ENCODE measurements around the gene STARD10.
"Not testable (repeated sequence)": the region's sequence is repeated elsewhere in the genome, so short reads cannot be mapped to it uniquely, and the experiment has no call there.

DNA sequence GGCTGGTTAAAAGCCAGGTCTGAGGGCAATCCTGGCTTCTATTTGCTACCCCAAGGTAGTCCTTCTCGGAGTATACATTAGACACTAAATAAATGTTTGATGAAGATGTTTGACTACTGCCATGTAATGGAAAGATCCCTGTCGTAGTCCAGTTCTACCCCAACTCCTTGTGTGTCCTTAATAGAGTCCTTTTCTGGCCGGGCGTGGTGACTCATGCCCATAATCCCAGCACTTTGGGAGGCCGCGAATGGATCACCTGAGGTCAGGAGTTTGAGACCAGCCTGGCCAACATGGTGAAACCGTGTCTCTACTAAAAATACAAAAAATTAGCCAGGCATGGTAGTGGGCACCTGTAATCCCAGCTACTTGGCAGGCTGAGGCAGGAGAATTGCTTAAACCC, 2.6 kb downstream of the STARD10 start:
- not testable (repeated sequence) for TF ChIP-seq RXRA (IDR thresholded peaks at IDR 0.05); SP1 (IDR thresholded peaks at IDR 0.05); RAD21 (IDR thresholded peaks at IDR 0.05); JUND (IDR thresholded peaks at IDR 0.05); YY1 (IDR thresholded peaks at IDR 0.05); TAF1 (conservative IDR thresholded peaks at IDR 0.05); FOXA1 (IDR thresholded peaks at IDR 0.05); HNF4G (IDR thresholded peaks at IDR 0.05)
- TF ChIP-seq, protein P1, sequence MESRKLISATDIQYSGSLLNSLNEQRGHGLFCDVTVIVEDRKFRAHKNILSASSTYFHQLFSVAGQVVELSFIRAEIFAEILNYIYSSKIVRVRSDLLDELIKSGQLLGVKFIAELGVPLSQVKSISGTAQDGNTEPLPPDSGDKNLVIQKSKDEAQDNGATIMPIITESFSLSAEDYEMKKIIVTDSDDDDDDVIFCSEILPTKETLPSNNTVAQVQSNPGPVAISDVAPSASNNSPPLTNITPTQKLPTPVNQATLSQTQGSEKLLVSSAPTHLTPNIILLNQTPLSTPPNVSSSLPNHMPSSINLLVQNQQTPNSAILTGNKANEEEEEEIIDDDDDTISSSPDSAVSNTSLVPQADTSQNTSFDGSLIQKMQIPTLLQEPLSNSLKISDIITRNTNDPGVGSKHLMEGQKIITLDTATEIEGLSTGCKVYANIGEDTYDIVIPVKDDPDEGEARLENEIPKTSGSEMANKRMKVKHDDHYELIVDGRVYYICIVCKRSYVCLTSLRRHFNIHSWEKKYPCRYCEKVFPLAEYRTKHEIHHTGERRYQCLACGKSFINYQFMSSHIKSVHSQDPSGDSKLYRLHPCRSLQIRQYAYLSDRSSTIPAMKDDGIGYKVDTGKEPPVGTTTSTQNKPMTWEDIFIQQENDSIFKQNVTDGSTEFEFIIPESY (IDR thresholded peaks at IDR 0.05), result not testable (repeated sequence)
- TF ChIP-seq, protein P2, sequence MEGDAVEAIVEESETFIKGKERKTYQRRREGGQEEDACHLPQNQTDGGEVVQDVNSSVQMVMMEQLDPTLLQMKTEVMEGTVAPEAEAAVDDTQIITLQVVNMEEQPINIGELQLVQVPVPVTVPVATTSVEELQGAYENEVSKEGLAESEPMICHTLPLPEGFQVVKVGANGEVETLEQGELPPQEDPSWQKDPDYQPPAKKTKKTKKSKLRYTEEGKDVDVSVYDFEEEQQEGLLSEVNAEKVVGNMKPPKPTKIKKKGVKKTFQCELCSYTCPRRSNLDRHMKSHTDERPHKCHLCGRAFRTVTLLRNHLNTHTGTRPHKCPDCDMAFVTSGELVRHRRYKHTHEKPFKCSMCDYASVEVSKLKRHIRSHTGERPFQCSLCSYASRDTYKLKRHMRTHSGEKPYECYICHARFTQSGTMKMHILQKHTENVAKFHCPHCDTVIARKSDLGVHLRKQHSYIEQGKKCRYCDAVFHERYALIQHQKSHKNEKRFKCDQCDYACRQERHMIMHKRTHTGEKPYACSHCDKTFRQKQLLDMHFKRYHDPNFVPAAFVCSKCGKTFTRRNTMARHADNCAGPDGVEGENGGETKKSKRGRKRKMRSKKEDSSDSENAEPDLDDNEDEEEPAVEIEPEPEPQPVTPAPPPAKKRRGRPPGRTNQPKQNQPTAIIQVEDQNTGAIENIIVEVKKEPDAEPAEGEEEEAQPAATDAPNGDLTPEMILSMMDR (IDR thresholded peaks at IDR 0.05; ENCODE audit: low read depth, low read length, missing input control), result not testable (repeated sequence)
- TF ChIP-seq, protein P3, sequence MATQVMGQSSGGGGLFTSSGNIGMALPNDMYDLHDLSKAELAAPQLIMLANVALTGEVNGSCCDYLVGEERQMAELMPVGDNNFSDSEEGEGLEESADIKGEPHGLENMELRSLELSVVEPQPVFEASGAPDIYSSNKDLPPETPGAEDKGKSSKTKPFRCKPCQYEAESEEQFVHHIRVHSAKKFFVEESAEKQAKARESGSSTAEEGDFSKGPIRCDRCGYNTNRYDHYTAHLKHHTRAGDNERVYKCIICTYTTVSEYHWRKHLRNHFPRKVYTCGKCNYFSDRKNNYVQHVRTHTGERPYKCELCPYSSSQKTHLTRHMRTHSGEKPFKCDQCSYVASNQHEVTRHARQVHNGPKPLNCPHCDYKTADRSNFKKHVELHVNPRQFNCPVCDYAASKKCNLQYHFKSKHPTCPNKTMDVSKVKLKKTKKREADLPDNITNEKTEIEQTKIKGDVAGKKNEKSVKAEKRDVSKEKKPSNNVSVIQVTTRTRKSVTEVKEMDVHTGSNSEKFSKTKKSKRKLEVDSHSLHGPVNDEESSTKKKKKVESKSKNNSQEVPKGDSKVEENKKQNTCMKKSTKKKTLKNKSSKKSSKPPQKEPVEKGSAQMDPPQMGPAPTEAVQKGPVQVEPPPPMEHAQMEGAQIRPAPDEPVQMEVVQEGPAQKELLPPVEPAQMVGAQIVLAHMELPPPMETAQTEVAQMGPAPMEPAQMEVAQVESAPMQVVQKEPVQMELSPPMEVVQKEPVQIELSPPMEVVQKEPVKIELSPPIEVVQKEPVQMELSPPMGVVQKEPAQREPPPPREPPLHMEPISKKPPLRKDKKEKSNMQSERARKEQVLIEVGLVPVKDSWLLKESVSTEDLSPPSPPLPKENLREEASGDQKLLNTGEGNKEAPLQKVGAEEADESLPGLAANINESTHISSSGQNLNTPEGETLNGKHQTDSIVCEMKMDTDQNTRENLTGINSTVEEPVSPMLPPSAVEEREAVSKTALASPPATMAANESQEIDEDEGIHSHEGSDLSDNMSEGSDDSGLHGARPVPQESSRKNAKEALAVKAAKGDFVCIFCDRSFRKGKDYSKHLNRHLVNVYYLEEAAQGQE (IDR thresholded peaks at IDR 0.05), result not testable (repeated sequence)
- TF ChIP-seq, protein P4, sequence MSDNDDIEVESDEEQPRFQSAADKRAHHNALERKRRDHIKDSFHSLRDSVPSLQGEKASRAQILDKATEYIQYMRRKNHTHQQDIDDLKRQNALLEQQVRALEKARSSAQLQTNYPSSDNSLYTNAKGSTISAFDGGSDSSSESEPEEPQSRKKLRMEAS (IDR thresholded peaks at IDR 0.05), result not testable (repeated sequence)
- TF ChIP-seq, protein P5, sequence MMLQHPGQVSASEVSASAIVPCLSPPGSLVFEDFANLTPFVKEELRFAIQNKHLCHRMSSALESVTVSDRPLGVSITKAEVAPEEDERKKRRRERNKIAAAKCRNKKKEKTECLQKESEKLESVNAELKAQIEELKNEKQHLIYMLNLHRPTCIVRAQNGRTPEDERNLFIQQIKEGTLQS (IDR thresholded peaks at IDR 0.05), result not testable (repeated sequence)
